Measurements from ENCODE around the gene RBBP8NL. TPM values are rescaled to one million over a fixed set of nuclear protein-coding genes. Genes with fewer than 3 reads are reported as not detected.
"Not testable (repeated sequence)": the region's sequence is repeated elsewhere in the genome, so short reads cannot be mapped to it uniquely, and the experiment has no call there.

The RBBP8NL gene
- total RNA-seq, 1 donor from 2014 or later = not detected

DNA sequence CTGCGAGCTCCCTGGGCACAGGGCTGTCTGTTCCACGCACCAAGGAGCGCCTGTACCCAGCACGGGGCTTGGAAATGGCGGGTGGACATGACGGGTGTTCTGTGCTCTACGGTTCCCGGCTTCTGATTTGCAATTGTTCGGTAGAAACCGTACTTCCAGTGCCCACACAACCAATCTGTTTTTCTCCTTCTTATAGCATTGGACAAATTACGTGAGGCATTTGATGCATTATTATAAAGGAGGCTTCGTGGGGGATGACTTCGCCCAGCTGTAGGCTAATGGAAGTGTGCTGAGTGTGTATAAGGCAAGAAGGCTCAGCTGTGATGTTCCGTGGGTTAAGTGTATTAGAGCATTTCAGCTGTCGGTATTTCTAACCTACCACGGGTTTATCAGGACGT lies 50.3 kb downstream of the RBBP8NL start:
- Histone ChIP-seq H3K27me3 (ENCODE audit: control insufficient read depth, insufficient read depth, low read length) (no peaks in the 10 kb centered on the region), H3K4me3 (ENCODE audit: low read depth, low read length) (no peak overlapping the region), H3K36me3 (ENCODE audit: control insufficient read depth, insufficient read depth, low read length) (no peaks in the 10 kb centered on the region)
- no peak for TF ChIP-seq CTCF (IDR thresholded peaks at IDR 0.05; ENCODE audit: insufficient read depth, low read length, poor library complexity, severe bottlenecking)
- no peak for DNase-seq (ENCODE audit: low read depth)

- H3K4me3 ChIP-seq (ENCODE audit: low read depth, low read length) = no peak overlapping the region
- no peaks in the 10 kb centered on the region for H3K27me3 ChIP-seq (ENCODE audit: control insufficient read depth, insufficient read depth, low read length)
- H3K36me3 ChIP-seq (ENCODE audit: control insufficient read depth, insufficient read depth, low read length) = no peaks in the 10 kb centered on the region
- DNase-seq (ENCODE audit: low read depth) = no peak
- TF ChIP-seq CTCF (IDR thresholded peaks at IDR 0.05; ENCODE audit: insufficient read depth, low read length, poor library complexity, severe bottlenecking) = peak; percentile 68
Measured at GRCh38 chr20:62376112-62377063, 51.0 kb downstream of the RBBP8NL start.

DNA sequence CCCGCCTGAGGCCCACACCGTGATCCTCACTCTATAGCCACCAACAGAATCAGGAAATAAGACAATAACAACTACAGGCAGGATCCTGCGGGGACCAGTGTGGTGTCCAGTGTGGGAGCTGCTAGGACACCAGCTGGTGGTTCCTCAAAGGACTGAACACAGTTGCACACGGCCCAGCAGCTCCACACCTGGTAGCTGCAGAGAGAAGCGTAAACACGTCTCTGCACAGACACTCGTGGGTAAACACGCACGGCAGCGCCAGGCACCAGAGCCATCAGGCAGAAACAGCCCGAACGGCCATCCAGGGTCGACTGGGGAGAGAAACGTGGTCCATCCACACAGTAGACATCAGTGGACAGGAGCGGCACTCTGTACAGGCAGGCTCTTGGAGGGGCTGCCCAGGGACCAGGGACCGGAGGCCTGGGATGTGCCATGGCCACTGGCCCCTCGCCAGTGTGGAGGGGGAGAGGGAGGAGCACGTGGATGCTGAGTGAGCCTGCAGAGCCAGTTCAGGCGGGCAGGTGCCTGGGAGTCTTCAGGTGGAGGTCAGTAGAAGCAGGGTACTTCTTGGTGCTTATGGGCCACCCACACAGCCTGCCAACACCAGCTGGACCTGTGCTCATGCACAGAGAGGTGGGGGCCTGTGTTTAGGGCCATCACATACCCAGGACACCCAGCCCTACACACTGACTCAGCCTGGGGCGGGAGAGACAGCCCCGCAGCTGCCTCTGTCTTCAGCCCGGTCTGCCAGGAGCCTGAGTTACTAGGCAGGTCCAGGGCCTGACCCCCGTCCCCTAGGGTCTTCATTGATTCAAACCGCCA lies 52.8 kb downstream of the RBBP8NL start:
- TF ChIP-seq CTCF (IDR thresholded peaks at IDR 0.05; ENCODE audit: insufficient read depth, low read length, poor library complexity, severe bottlenecking) = no peak
- Histone ChIP-seq H3K36me3 (ENCODE audit: control insufficient read depth, insufficient read depth, low read length) (no peaks in the 10 kb centered on the region), H3K27me3 (ENCODE audit: control insufficient read depth, insufficient read depth, low read length) (no peaks in the 10 kb centered on the region), H3K4me3 (ENCODE audit: low read depth, low read length) (no peak overlapping the region)
- no peak for DNase-seq (ENCODE audit: low read depth)

DNA sequence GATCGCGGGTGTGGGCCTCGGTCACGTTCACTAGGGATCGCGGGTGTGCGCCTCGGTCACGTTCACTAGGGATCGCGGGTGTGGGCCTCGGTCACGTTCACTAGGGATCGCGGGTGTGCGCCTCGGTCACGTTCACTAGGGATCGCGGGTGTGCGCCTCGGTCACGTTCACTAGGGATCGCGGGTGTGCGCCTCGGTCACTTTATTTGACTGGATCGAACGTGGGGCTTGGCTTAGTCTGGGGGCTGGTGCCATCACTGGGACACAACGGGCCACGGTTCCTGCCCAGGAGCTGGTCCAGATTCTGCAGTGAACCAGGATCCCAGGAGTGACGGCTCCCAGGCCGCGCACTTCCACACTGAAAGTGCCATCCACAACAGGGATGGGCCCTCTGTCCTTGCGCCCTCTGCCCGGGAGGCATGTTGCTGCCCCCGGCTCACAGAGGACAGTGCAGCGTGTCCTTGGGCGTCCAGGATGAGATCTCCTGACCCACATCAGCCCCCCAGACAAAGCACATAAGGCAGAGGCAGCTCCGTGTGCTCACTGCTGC lies 53.6 kb downstream of the RBBP8NL start:
- DNase-seq (ENCODE audit: low read depth); H3K4me3 ChIP-seq (ENCODE audit: low read depth, low read length); H3K36me3 ChIP-seq (ENCODE audit: control insufficient read depth, insufficient read depth, low read length); H3K27me3 ChIP-seq (ENCODE audit: control insufficient read depth, insufficient read depth, low read length): not testable (repeated sequence)

GRCh38 chr20:62372042-62372993 lies 55.0 kb downstream of the RBBP8NL start:
- H3K27me3 ChIP-seq (ENCODE audit: control insufficient read depth, insufficient read depth, low read length) = no peaks in the 10 kb centered on the region
- no peak for DNase-seq (ENCODE audit: low read depth)
- no peaks in the 10 kb centered on the region for H3K36me3 ChIP-seq (ENCODE audit: control insufficient read depth, insufficient read depth, low read length)
- no peak overlapping the region for H3K4me3 ChIP-seq (ENCODE audit: low read depth, low read length)
- TF ChIP-seq CTCF (IDR thresholded peaks at IDR 0.05; ENCODE audit: insufficient read depth, low read length, poor library complexity, severe bottlenecking) = no peak
